Measurements from ENCODE around the gene MS4A18.
"Not testable (repeated sequence)": the region's sequence is repeated elsewhere in the genome, so short reads cannot be mapped to it uniquely, and the experiment has no call there.

Gene MS4A18

GRCh38 chr11:60740573-60740972 is 16.1 kb downstream of the MS4A18 start:
- DNase-seq: no peak

- no peak for DNase-seq
These were observed 16.9 kb downstream of the MS4A18 start for GRCh38 chr11:60741421-60741820.

DNA sequence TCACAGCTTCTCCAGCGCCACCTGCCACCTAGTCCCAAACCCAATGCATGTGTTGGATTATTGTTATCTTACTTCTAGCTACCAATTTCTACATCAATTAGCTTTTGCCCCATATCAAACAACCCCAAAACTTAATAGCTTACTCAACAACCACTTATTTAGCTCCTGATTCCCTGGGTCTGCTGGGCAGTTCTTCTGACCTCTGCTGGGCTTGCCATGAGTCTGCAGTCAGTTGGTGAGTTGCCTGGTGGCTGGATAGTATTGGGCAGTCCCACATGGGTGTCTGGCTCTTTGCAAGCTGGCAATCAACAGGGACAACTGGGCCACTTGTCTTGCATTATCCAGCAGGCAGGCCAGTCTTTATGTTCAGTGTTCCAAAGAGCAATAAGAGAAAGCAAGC is 18.5 kb downstream of the MS4A18 start:
- DNase-seq: no peak

GRCh38 chr11:60744114-60744513 is 19.6 kb downstream of the MS4A18 start:
- DNase-seq: no peak

DNA sequence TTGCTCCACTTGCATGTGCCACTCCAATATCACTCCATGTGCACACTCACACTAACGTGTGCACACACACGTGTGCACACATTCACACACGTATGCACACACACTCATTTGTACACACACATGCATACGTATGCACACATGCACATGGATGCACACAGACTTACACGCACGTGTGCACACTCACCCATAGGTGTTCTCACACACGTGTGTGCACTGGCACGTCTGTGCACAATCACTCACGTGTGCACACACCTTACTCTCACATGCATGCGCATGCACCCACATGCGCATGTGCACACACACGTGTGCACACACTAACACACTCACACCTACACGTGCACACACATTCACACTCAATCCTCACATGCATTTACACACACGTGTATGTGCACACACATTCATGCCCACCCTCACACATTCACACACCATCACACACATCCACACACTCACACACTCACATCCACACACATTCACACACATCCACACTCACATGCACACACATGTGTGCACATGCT is 22.9 kb downstream of the MS4A18 start:
- DNase-seq: no peak

DNA sequence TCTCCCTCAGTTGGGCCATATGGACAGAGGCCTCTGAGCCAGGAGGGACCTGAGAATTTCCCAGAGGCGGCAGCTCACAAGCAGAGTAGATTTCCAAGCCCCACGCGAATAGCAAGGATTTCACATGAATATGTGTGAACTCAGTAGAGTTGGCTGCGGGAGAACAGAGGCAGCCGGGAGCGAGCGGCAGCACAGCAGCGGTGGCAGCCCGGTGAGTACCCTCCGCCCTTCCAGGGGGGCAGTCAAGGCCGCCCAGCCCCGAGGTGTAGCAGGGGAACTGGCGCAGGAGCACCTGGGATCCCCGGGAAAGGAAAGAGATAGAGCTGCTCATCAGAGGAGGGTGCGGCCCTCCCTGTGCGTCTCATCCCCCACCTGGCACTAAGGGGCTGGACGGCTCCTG is 23.7 kb downstream of the MS4A18 start:
- DNase-seq: no peak

GRCh38 chr11:60748821-60749220 is 24.3 kb downstream of the MS4A18 start:
- no peak for DNase-seq

GRCh38 chr11:60750911-60751310 is 26.4 kb downstream of the MS4A18 start:
- no peak for DNase-seq

- DNase-seq: no peak
These were observed 28.8 kb downstream of the MS4A18 start for GRCh38 chr11:60753309-60753708.

GRCh38 chr11:60754887-60755286 is 30.4 kb downstream of the MS4A18 start:
- no peak for DNase-seq

DNA sequence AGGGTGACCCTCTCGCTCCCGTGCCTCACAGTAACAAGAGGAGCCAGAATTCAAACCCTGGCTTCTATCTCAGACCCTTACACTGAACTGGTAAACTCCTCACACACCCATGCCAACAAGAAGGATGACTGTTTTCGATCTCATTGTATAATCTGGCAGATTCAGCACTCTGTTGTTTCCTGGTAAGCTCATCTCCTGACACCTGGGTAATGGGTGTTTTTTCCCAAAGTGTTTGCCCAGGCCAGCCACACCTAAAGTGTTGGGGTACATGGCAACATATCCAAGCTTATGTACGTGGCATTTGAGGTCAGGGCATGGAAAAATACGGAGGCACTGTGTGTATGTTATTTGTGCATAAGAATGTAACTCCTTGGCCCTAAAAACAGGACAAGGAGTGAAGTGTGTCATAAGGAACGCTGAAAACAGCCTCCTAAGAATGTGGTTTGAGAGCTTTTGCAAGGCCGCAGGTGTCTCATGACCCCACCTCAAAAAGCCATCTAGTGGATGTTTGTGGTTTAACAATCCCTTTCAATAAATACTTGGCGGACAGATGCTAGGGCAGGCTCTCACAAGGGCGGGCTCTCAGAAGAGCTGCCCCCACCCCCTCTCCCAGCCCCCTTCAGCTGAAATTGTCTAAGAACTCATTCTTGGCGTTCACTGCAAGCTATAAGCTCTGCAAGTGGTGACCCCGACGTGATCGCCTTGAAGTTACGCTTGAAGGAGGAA is 31.9 kb downstream of the MS4A18 start, which contains the start of gene MS4A15:
Gene MS4A15 (plus strand): TSS at position 561 of the 726 bp plus-strand sequence. CDS start 6,867 bp downstream, outside the sequence.
- no peak for DNase-seq

GRCh38 chr11:60757231-60757800 is 32.8 kb downstream of the MS4A18 start:
- no peak for DNase-seq

DNA sequence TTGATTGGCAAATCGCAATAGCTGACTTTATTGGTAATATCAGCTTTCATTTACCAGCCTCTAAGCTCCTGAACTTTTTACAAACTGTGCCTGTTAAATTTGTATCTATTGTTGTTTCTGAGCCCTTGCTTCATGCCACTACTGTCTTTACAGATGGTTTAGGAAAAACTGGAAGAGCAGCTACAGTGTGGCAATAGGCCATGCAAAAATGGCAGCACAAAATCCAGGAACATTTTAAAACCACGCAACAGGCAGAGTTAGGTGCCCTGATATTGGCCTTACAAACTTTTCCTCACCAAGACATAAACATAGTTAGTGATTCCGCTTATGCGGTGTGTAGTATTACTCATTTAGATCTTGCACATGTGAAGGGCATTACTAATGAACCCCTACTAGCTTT is 34.2 kb downstream of the MS4A18 start:
- DNase-seq: not testable (repeated sequence)

- not testable (repeated sequence) for DNase-seq
These were observed 35.1 kb downstream of the MS4A18 start for GRCh38 chr11:60759438-60760225.

- DNase-seq: no peak
These were observed 37.1 kb downstream of the MS4A18 start for GRCh38 chr11:60761436-60762190.

DNA sequence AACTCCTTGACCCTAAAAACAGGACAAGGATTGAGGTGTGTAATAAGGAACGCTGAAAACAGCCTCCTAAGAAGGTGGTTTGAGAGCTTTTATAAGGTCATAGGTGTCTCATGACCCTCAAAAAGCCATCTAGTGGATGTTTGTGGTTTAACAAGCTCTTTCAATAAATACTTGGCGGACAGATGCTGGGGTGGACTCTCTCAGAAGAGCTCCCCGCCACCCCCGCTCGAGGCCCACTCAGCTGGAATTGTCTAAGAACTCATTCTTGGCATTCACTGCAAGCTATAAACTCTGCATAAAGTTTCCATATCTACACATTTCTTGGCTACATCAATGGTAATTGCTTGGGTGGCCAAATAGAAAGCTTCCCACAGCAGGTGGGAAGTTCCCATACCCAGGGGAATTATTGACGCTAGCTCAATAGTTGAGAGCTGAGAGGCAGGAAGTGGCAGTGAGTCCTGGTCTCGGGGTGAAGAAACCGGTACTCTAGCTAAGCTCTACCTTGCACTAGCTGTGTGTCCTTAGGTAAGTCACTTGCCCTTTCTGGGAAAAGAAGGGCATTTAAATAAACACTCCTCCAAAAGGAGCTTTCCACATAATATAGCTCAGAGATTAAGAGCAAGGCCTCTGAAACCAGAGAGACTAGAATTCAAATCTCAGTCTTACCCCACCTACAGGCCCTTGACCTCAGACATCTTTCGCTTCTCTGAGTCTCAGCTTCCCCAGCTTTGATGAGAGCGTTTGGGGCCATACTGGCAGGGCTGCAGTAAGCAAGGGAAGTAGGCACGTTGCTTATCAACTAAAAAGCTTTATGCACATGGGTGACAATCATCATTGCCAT is 38.6 kb downstream of the MS4A18 start:
- DNase-seq: no peak

- no peak for DNase-seq
These were observed 39.3 kb downstream of the MS4A18 start for GRCh38 chr11:60763692-60764369.

DNA sequence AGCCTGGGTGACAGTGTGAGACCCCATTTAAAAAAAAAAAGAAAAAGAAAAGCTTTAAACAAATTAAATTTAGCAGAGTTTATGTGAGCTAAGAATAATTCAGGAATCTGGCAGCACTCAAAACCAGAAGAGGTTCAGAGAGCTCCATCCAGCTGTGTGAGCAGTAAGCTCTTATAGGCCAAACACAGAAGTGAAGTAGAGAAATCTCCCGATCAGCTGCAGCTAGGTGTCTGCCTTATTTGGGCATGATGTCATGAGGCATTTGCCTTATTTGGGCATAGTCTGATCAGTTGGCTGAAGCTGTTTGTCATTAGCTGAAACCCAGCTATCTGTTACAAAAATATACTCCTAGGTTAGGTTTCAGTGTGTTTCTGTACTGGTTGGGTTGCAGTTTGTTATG is 40.4 kb downstream of the MS4A18 start:
- no peak for DNase-seq

GRCh38 chr11:60765355-60765754 is 40.8 kb downstream of the MS4A18 start:
- DNase-seq: no peak

DNA sequence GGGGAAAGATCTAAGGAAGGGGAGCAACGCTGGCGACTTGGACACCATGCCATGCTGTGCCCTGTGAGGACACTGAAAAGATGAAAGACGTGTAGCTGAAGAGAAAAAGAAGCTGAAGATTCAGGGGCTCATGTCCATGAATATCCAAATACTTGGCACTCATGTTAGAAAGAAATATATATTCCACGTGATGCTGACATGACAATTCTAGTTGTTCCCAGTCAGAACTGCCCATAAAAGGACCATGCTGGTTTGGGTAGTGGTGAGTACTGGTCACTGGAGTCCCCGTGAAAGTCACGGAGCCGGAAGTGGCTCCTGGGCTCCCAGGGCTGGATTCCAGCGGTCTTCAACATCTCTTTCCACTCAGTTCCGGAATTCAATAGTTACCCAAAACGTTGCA is 42.0 kb downstream of the MS4A18 start:
- no peak for DNase-seq

DNA sequence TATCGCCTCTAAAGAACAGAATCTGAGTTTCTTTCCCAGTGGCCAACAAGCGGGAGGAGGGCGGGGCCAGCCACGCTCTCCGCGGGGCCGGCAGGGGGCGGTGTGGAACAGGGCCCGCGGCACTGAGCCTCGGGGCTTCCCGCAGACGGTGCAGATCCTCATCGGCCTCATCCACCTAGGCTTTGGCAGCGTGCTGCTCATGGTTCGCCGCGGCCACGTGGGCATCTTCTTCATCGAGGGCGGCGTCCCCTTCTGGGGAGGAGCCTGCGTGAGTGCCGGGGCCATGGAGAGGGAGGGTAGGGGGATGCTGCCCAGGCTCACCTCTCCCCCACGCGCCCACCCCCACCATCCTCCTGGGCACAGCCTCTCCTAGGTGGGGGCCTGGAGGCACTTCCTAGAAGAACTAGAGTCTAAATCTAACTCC is 42.9 kb downstream of the MS4A18 start:
- DNase-seq: no peak
